A549 (cell line): Measurements from ENCODE around the gene SOCS7.

Experiments used
- CTCF ChIP-seq: fragments of >200 bp; sonication (Bioruptor Twin); formaldehyde crosslinking; IDR thresholded peaks from 3 replicates; pipeline ENCODE4 v1.5.1; 2016
- HDAC2 ChIP-seq: fragments of 200-600 bp; sonication (generic); IDR thresholded peaks from 2 replicates; pipeline ENCODE4 v1.6.1; 2016
- HEYL ChIP-seq: fragments of 250-450 bp; sonication (Bioruptor Pico); IDR thresholded peaks from 2 replicates; pipeline ENCODE4 v1.8.0; 2021; ENCODE audit warnings: mild to moderate bottlenecking, moderate library complexity
- MAZ ChIP-seq: fragments of 150-350 bp; IDR thresholded peaks from 2 replicates; pipeline ENCODE4 v1.6.1; 2014; ENCODE audit warnings: antibody characterized with exemption, low read depth, low read length, borderline replicate concordance
- PBX3 ChIP-seq: IDR thresholded peaks from 2 replicates; pipeline ENCODE4 v1.6.1; 2012
- POLR2A ChIP-seq: IDR thresholded peaks from 2 replicates; pipeline ENCODE4 v1.6.1; 2012; ENCODE audit warnings: mild to moderate bottlenecking, low read length
- RAD21 ChIP-seq, 2 experiments: fragments of >200 bp in 1 of 2; sonication (Bioruptor Twin) in 1 of 2; formaldehyde crosslinking in 1 of 2; IDR thresholded peaks in 1 of 2; conservative IDR thresholded peaks in 1 of 2; 2 replicates in 1 of 2; 3 replicates in 1 of 2; pipeline ENCODE4 v1.6.1; 2012 to 2018; ENCODE audit warnings: inconsistent platforms in 1 of 2
- RCOR1 ChIP-seq: fragments of 150-350 bp; IDR thresholded peaks from 2 replicates; pipeline ENCODE4 v1.6.1; 2014; ENCODE audit warnings: antibody characterized with exemption, low read length, low read depth
- SMC3 ChIP-seq: fragments of >200 bp; sonication (Bioruptor Twin); formaldehyde crosslinking; IDR thresholded peaks from 3 replicates; pipeline ENCODE4 v1.6.1; 2018; ENCODE audit warnings: inconsistent platforms
- TF ChIP-seq, protein P1 (sequence below): IDR thresholded peaks from 2 replicates; pipeline ENCODE4 v1.6.1; 2012

- TF ChIP-seq CTCF (no peak), RAD21 (conservative IDR thresholded peaks at IDR 0.05 in 1 of 2, IDR thresholded peaks at IDR 0.05 in 1 of 2) (no peak), POLR2A (no peak), SMC3 (no peak), HDAC2 (no peak), MAZ (no peak), RCOR1 (no peak), HEYL (CRISPR knock-in tag) (no peak), PBX3 (no peak)
- TF ChIP-seq, protein P1, sequence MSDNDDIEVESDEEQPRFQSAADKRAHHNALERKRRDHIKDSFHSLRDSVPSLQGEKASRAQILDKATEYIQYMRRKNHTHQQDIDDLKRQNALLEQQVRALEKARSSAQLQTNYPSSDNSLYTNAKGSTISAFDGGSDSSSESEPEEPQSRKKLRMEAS: no peak
Observed at GRCh38 chr17:38448208-38448771, 96.6 kb downstream of the SOCS7 start.
